HG03025 (cell line): Measurements from ENCODE around the gene TTC28.

Experiments used
- ATAC-seq: cut with Tn5 transposase; IDR thresholded peaks from one replicate; pipeline ENCODE4 v1.9.1; 2021; ENCODE audit warnings: mild to moderate bottlenecking, moderate library complexity; ENCODE audit not compliant: unreplicated experiment, low FRiP score

The TTC28 gene

DNA sequence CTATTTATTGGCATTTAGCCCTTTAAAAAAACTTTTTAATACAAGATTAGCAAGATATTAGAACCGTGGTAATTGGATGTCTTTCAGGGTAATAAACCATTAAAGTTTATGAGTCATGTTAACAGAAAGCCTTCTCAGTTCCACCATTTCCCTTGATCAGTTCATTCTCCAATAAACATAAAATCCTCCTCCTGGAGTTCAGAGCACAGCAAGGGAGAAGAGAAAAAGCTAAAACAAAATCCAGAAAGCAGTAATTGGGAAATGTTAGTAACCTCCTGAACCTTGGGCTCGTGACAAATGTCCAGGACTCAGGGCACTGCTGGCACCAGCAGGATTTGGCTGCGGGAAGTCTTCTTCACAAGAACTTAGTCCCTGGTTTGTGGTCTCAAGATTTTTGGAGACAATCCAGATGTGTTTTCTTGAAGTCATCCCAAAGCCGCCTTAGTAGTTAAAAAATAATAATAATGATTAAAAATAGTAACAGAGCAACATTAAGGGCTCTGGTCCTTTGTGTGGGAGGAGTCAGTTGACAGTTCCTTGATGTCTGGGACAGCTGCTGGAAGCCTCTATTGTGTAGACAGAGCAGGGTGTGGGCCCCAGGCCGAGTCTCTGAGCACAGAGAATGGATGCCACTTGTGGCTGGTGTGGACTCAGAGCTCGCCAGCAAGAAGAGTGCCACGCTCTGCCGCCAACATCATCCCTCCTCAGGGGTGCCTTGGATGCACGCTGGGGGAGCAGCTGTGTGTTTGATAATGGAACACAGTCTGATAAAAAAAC lies 717.2 kb downstream of the TTC28 start:
- no peak for ATAC-seq

GRCh38 chr22:27961680-27962079 lies 718.0 kb downstream of the TTC28 start:
- ATAC-seq: no peak

GRCh38 chr22:27961182-27961581 lies 718.5 kb downstream of the TTC28 start:
- ATAC-seq: no peak

DNA sequence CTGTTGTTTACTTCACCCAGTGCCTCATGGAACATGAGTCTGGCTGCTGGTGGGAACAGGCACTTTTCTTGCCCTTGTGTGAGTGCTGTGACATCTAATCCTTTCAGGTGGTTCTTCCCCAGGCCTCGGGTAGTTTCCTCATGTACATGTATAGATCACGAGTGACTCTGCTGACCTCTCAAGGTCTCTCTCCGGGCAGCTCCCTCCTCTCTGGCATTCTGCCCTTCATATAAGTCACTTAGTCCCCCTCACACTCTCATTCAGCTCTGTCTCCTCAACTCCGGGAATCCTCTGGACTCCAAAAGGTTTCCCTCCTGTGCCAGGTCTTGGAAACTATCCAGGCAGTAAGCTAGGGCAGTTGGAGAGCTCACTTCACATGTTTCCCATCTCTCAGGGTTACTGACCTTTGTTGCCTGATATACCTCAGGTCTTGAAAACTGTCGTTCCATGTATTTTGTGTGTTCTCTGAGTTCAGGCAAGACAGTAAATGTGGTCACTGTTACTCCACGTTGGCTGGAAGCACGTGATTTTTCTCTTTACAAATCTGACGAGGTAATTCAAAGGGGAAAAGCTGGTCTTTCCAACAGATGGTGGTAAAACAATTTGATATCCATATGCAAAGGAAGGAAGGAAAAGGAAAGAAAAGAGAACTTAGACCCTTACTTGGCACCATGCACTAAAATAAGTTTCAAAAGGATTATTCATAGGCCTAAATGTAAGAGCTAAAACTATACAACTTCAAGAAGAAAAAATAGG lies 720.1 kb downstream of the TTC28 start:
- ATAC-seq: no peak

DNA sequence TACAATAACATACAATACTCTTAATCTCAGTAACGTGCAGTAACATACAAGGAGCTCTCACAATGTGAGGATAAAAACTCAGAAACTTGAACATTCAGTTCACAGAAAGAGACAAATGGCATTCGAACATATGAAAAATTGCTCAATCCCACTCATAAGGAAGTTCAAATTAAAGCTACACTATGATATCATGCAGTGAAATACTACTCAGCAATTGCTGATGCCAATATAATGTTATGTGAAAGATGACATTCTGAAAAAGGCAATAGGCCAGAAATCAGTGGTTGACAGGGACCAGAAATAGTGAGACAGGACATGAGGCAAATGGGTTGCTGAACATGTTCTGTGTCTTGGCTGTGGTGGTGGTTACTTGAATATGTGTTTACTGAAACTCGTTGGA lies 726.9 kb downstream of the TTC28 start:
- ATAC-seq: no peak

DNA sequence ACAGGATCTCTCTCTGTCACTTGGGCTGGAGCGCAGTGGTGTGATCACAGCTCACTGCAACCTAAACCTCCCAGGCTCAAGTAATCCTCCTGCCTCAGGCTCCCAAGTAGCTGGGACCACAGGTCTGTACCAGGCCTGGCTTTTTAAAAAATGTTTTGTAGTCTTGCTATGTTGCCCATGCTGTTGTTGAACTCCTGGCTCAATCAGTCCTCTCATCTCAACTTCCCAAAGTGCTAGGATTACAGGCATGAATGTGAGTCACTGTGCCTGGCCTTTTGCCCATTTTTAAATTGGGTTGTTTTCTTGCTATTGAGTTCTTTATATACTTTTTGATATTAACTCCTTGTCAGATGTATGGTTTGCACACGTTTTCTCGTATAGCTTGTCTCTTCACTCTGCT lies 727.5 kb downstream of the TTC28 start:
- ATAC-seq: no peak

- no peak for ATAC-seq
Measured at GRCh38 chr22:27949421-27949820, 730.2 kb downstream of the TTC28 start.

GRCh38 chr22:27948569-27948968 lies 731.1 kb downstream of the TTC28 start:
- no peak for ATAC-seq

- ATAC-seq: no peak
Measured at GRCh38 chr22:27947448-27947847, 732.2 kb downstream of the TTC28 start.

DNA sequence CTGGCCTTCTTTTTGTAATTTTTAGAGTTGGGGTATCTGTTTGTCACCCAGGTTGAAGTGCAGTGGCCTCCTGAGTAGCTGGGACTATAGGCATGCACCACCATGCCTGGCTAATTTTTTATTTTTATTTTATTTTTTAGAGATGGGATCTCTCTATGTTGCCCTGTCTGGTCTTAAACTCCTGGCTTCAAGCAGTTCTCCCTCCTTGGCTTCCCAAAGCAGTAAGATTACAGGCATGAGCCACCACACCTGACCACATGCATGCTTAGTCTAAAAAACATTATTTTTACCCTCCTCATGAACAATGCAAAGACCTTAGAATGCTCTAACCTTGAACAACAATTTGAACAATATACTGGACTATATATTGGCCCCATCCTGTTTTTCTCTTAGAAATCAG lies 738.5 kb downstream of the TTC28 start:
- ATAC-seq: no peak

DNA sequence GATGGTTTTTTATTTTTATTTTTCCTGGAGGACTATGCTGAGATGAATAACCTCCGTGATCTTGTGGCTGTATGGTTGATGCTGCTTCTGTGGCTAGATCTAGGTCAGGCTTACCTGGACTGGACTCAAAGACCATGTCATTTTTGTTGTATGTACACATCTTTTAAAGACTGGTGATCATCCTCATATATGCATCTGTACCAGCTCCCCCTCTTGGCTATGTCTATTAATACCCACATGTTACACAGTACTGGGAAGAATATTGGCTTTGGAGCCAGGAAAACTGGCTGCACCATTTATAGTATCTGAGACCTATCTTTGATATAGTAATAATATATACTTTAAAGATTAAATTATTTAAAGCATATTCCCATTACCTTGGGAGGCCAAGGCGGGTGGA lies 742.2 kb downstream of the TTC28 start:
- no peak for ATAC-seq

GRCh38 chr22:27935897-27936296 lies 743.7 kb downstream of the TTC28 start:
- no peak for ATAC-seq

DNA sequence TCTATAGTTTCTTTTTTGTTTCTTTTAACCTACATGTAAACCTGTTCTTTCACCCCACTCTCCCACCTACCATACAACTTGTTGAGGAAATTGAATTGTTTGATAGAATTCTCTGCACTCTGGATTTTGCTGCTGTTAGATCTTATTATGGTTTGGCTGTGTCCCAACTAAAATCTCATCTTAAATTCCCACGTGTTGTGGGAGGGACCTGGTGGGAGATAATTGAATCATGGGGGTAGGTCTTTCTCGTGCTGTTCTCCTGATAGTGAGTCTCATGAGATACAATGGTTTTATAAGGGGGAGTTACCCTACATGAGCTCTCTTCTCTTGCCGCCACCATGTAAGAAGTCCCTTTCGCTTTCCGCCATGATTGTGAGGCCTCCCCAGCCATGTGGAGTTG lies 745.6 kb downstream of the TTC28 start:
- ATAC-seq: no peak

GRCh38 chr22:27933186-27933983 lies 746.3 kb downstream of the TTC28 start:
- ATAC-seq: no peak

DNA sequence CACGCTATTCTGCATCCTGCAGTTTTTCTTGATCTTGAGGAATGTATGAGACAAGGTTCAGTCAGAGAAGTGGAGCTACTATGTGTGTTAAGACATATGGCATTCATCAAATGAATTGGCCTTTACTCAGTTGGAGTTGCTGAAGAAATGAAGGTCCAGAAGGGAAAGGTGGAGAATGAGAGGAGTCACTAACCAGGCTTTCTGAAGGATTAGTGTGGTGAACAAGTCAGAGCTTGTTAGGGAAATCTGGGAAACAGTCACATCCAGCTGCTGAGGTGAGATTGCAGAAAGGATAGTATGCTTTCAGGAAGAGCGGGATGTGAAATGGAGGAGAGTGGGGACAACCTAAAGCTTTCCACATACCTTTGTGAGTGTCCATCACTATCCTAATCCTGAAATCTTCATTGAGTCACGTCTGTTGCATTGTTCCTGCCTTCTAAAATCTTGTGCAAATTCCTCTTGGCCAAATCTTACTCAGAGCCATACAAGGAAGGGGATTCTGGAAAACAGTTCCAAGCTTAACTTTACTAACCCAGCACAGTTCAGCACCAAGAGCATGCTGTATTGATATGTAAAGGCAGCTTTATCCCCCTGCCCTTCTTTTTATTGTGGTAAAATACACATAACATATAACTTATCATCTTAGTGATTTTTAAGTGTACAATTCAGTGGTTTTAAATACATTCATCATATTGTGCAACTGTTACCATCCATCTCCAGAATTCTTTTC lies 749.1 kb downstream of the TTC28 start:
- ATAC-seq: no peak
